Neural crest cell (in vitro differentiated cells): ENCODE data around the gene TSHR. TPM values are rescaled to one million over a fixed set of nuclear protein-coding genes. Genes with fewer than 3 reads are reported as not detected.
A peak's percentile ranks its signal among the peaks of the same experiment; 100 is the strongest.

Experiments
- DNase-seq: peaks from one replicate; pipeline ENCODE4 v3.0.0; 2021; ENCODE audit warnings: low read depth, mixed read lengths, low spot score
- H3K27ac Mint-ChIP-seq: one replicate; pipeline ENCODE4 v1.8.0; 2021; ENCODE audit warnings: mild to moderate bottlenecking, mixed read lengths; ENCODE audit not compliant: unreplicated experiment
- H3K27me3 Mint-ChIP-seq: 2 replicates; pipeline ENCODE4 v1.8.0; 2021; ENCODE audit warnings: low read depth, mild to moderate bottlenecking, mixed read lengths
- H3K36me3 Mint-ChIP-seq: 2 replicates; pipeline ENCODE4 v1.8.0; 2021; ENCODE audit warnings: low read depth, mild to moderate bottlenecking, mixed read lengths
- H3K4me1 Mint-ChIP-seq: 2 replicates; pipeline ENCODE4 v1.8.0; 2021; ENCODE audit warnings: mixed read lengths
- H3K4me3 Mint-ChIP-seq: one replicate; pipeline ENCODE4 v1.8.0; 2021; ENCODE audit warnings: mild to moderate bottlenecking, mixed read lengths
- H3K9me3 Mint-ChIP-seq: 2 replicates; pipeline ENCODE4 v1.8.0; 2021; ENCODE audit warnings: mixed read lengths
- CTCF ChIP-seq: fragments of 200-600 bp; sonication (generic); conservative IDR thresholded peaks from 2 replicates; pipeline ENCODE4 v1.5.0; 2021; ENCODE audit warnings: antibody characterized with exemption, mild to moderate bottlenecking
- total RNA-seq: library from RNA; stranded (reverse); gene quantifications from 2 replicates; pipeline ENCODE4 v1.2.1, GENCODE V29; 2021

The TSHR gene
- total RNA-seq, 1 donor from 2014 or later, result not detected

GRCh38 chr14:80933282-80933681 lies 22.1 kb upstream of the TSHR start:
- DNase-seq, result no peak
- TF ChIP-seq CTCF, result no peak
- H3K9me3 Mint-ChIP-seq, result peaks cover 1% of the 10 kb centered on the region
- no peak overlapping the region for H3K27ac Mint-ChIP-seq
- no peaks in the 10 kb centered on the region for H3K27me3 Mint-ChIP-seq
- peaks cover 15% of the 10 kb centered on the region for H3K36me3 Mint-ChIP-seq
- H3K4me3 Mint-ChIP-seq, result no peak overlapping the region
- peaks cover 18% of the 10 kb centered on the region for H3K4me1 Mint-ChIP-seq

- H3K27ac Mint-ChIP-seq, result no peak overlapping the region
- H3K4me1 Mint-ChIP-seq, result peaks cover 18% of the 10 kb centered on the region
- H3K4me3 Mint-ChIP-seq, result no peak overlapping the region
- TF ChIP-seq CTCF, result no peak
- no peak for DNase-seq
- no peaks in the 10 kb centered on the region for H3K9me3 Mint-ChIP-seq
- no peaks in the 10 kb centered on the region for H3K27me3 Mint-ChIP-seq
- H3K36me3 Mint-ChIP-seq, result peaks cover 12% of the 10 kb centered on the region
These were observed 21.7 kb upstream of the TSHR start for GRCh38 chr14:80933686-80934085.

- Mint-ChIP-seq H3K4me3 (peak overlapping the region; percentile 80), H3K27ac (no peak overlapping the region), H3K9me3 (no peaks in the 10 kb centered on the region), H3K27me3 (no peaks in the 10 kb centered on the region), H3K36me3 (no peaks in the 10 kb centered on the region), H3K4me1 (peaks cover 25% of the 10 kb centered on the region)
- DNase-seq, result no peak
- TF ChIP-seq CTCF, result no peak
These were observed 15.3 kb upstream of the TSHR start for GRCh38 chr14:80940146-80940545.

- peaks cover 3% of the 10 kb centered on the region for H3K27me3 Mint-ChIP-seq
- TF ChIP-seq CTCF, result no peak
- H3K9me3 Mint-ChIP-seq, result no peaks in the 10 kb centered on the region
- peaks cover 20% of the 10 kb centered on the region for H3K4me1 Mint-ChIP-seq
- peak; percentile 86 for DNase-seq
- H3K4me3 Mint-ChIP-seq, result peak within 1 kb of the TSS; percentile 98
- H3K27ac Mint-ChIP-seq, result peak within 1 kb of the TSS; percentile 96
- H3K36me3 Mint-ChIP-seq, result no peaks in the 10 kb centered on the region
These were observed 13.9 kb upstream of the TSHR start, which contains the start of gene CEP128 for GRCh38 chr14:80941241-80942185. Gene CEP128, minus strand, starts transcription at chr14:80941738.

- H3K4me3 Mint-ChIP-seq, result peak overlapping the region; percentile 98
- no peak for TF ChIP-seq CTCF
- peaks cover 20% of the 10 kb centered on the region for H3K4me1 Mint-ChIP-seq
These were observed 13.2 kb upstream of the TSHR start for GRCh38 chr14:80942191-80942600.

More at GRCh38 chr14:80942191-80942600, 13.2 kb upstream of the TSHR start:
- DNase-seq, result no peak
- Mint-ChIP-seq H3K27ac (peak overlapping the region; percentile 96), H3K9me3 (no peaks in the 10 kb centered on the region), H3K36me3 (no peaks in the 10 kb centered on the region), H3K27me3 (peaks cover 3% of the 10 kb centered on the region)
